HEK293T (cell line): ENCODE results near the gene RTCB.

Source experiments
- ARNT ChIP-seq: fragments of 450-650 bp; IDR thresholded peaks from 2 replicates; pipeline ENCODE4 v1.6.1; 2017; ENCODE audit warnings: mild to moderate bottlenecking
- BHLHE40 ChIP-seq: fragments of 450-650 bp; IDR thresholded peaks from 2 replicates; pipeline ENCODE4 v1.6.1; 2016; ENCODE audit warnings: mild to moderate bottlenecking, moderate library complexity, borderline replicate concordance
- CTBP1 ChIP-seq: fragments of 450-650 bp; IDR thresholded peaks from 2 replicates; pipeline ENCODE4 v1.6.1; 2016; ENCODE audit warnings: borderline replicate concordance
- FOXA1 ChIP-seq: fragments of 450-650 bp; IDR thresholded peaks from 2 replicates; pipeline ENCODE4 v1.6.1; 2016; ENCODE audit warnings: mild to moderate bottlenecking
- FOXK2 ChIP-seq: fragments of 450-650 bp; IDR thresholded peaks from 2 replicates; pipeline ENCODE4 v1.6.1; 2016; ENCODE audit warnings: mild to moderate bottlenecking
- FOXM1 ChIP-seq: fragments of 450-650 bp; IDR thresholded peaks from 2 replicates; pipeline ENCODE4 v1.6.1; 2017; ENCODE audit warnings: mild to moderate bottlenecking, borderline replicate concordance
- HDGF ChIP-seq: fragments of 450-650 bp; IDR thresholded peaks from 2 replicates; pipeline ENCODE4 v1.6.1; 2017; ENCODE audit warnings: antibody characterized with exemption, borderline replicate concordance
- L3MBTL2 ChIP-seq: fragments of 450-650 bp; conservative IDR thresholded peaks from 2 replicates; pipeline ENCODE4 v1.6.1; 2016; ENCODE audit warnings: mild to moderate bottlenecking
- NFRKB ChIP-seq: fragments of 450-650 bp; IDR thresholded peaks from 2 replicates; pipeline ENCODE4 v1.6.1; 2016; ENCODE audit warnings: mild to moderate bottlenecking, moderate library complexity
- SP1 ChIP-seq: fragments of 450-650 bp; IDR thresholded peaks from 2 replicates; pipeline ENCODE4 v1.6.1; 2017
- SUZ12 ChIP-seq: fragments of 450-650 bp; IDR thresholded peaks from 2 replicates; pipeline ENCODE4 v1.6.1; 2016; ENCODE audit warnings: mild to moderate bottlenecking
- TARDBP ChIP-seq: fragments of 450-650 bp; IDR thresholded peaks from 2 replicates; pipeline ENCODE4 v1.6.1; 2016
- ZNF384 ChIP-seq: fragments of 450-650 bp; IDR thresholded peaks from 2 replicates; pipeline ENCODE4 v1.6.1; 2016
- TF ChIP-seq, protein P1 (sequence below): fragments of 450-650 bp; IDR thresholded peaks from 2 replicates; pipeline ENCODE4 v1.6.1; 2016

- TF ChIP-seq FOXK2 (no peak), SP1 (no peak), FOXM1 (no peak), L3MBTL2 (no peak), TARDBP (no peak), ARNT (no peak), SUZ12 (no peak), NFRKB (no peak), FOXA1 (no peak), BHLHE40 (no peak), CTBP1 (no peak), HDGF (no peak), ZNF384 (no peak)
- TF ChIP-seq, protein P1, sequence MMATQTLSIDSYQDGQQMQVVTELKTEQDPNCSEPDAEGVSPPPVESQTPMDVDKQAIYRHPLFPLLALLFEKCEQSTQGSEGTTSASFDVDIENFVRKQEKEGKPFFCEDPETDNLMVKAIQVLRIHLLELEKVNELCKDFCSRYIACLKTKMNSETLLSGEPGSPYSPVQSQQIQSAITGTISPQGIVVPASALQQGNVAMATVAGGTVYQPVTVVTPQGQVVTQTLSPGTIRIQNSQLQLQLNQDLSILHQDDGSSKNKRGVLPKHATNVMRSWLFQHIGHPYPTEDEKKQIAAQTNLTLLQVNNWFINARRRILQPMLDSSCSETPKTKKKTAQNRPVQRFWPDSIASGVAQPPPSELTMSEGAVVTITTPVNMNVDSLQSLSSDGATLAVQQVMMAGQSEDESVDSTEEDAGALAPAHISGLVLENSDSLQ: no peak
Measured at GRCh38 chr22:32421484-32421883, 9.4 kb upstream of the RTCB start.
